HG03571 (cell line): ENCODE results near the gene SPRYD3.
"Not testable (repeated sequence)": the region's sequence is repeated elsewhere in the genome, so short reads cannot be mapped to it uniquely, and the experiment has no call there.

ENCODE experiments used
- ATAC-seq: cut with Tn5 transposase; IDR thresholded peaks from one replicate; pipeline ENCODE4 v1.9.1; 2021; ENCODE audit not compliant: unreplicated experiment

The SPRYD3 gene

DNA sequence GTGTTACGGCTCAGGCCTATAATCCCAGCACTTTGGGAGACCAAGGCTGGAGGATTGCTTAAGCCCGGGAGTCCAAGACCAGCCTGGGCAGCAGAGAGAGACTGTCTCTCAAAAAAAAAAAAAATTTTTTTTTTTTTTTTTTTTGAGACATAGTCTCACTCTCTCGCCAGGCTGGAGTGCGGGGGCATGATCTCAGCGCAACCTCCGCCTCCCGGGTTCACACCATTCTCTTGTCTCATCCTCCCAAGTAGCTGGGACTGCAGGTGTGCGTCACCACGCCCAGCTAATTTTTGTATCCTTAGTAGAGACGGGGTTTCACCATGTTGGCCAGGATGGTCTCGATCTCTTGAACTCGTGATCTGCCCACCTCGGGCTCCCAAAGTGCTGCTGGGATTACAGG, 52.2 kb downstream of the SPRYD3 start:
- ATAC-seq = not testable (repeated sequence)

DNA sequence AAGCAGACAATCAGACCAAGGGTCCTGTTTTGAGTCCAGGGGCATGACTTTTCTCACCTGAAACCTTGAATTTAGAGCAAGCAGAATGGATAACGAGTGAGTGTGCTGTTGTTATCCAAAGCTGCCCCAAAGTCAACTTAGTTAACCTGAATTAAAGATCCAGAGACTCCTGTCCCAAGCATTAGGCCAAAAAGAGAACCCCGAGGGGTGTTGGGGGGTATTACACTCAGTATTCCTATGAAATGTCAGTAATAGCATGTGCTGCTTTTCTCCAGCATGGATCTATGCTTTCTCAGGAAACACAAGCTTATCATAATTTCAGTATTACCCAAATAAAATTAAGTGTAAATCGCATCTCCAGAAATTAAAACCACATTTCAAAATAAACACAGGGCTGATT, 53.9 kb downstream of the SPRYD3 start:
- ATAC-seq = no peak

DNA sequence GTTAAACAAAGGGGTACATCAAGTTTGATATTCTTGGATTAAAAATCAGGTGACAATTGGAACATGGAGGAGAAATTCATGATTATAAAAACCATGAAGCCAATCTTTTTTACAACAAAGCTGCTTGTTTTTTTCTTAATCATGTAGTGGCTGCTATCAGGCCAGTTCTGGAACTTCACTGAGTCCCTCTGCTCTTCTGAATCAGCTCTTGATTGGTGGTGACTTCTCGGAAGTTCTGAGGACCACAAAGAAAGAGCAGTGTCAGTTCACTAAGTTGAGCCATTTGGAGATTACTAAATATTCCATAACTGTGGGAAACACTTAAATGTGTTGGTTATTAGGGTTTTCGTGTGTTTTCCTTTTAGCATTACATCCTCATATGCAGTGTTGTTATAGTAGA, 64.5 kb downstream of the SPRYD3 start:
- ATAC-seq = no peak
